Neural cell (in vitro differentiated cells): ENCODE results near the gene RPRML.

Experiments
- EP300 ChIP-seq: fragments of 450-650 bp; conservative IDR thresholded peaks from 2 replicates; pipeline ENCODE4 v1.6.1; 2014; ENCODE audit warnings: antibody characterized with exemption, mild to moderate bottlenecking, moderate library complexity; ENCODE audit not compliant: poor library complexity, severe bottlenecking
- POLR2AphosphoS5 ChIP-seq: IDR thresholded peaks from 2 replicates; pipeline ENCODE4 v1.6.1; 2012
- REST ChIP-seq: IDR thresholded peaks from 2 replicates; pipeline ENCODE4 v1.6.1; 2012; ENCODE audit warnings: borderline replicate concordance
- TF ChIP-seq, protein P1 (sequence below): fragments of 450-650 bp; IDR thresholded peaks from 2 replicates; pipeline ENCODE4 v1.5.1; 2014; ENCODE audit warnings: antibody characterized with exemption, mild to moderate bottlenecking, moderate library complexity; ENCODE audit not compliant: poor library complexity, severe bottlenecking

- TF ChIP-seq POLR2AphosphoS5 (no peak), EP300 (no peak), REST (no peak)
- TF ChIP-seq, protein P1, sequence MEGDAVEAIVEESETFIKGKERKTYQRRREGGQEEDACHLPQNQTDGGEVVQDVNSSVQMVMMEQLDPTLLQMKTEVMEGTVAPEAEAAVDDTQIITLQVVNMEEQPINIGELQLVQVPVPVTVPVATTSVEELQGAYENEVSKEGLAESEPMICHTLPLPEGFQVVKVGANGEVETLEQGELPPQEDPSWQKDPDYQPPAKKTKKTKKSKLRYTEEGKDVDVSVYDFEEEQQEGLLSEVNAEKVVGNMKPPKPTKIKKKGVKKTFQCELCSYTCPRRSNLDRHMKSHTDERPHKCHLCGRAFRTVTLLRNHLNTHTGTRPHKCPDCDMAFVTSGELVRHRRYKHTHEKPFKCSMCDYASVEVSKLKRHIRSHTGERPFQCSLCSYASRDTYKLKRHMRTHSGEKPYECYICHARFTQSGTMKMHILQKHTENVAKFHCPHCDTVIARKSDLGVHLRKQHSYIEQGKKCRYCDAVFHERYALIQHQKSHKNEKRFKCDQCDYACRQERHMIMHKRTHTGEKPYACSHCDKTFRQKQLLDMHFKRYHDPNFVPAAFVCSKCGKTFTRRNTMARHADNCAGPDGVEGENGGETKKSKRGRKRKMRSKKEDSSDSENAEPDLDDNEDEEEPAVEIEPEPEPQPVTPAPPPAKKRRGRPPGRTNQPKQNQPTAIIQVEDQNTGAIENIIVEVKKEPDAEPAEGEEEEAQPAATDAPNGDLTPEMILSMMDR: no peak
Observed at GRCh38 chr17:46963571-46963970, 15.5 kb downstream of the RPRML start.
